H9 (cell line): ENCODE measurements around the gene SEL1L2. TPM values are rescaled to one million over a fixed set of nuclear protein-coding genes. Genes with fewer than 3 reads are reported as not detected.

ENCODE experiments used
- DNase-seq: peaks from one replicate; pipeline ENCODE4 v3.0.0-alpha.2; 2017
- H2AFZ ChIP-seq: one replicate; pipeline ENCODE4 v1.6.1; 2013; ENCODE audit warnings: mild to moderate bottlenecking, low read length, control low read depth, moderate library complexity
- H2AK5ac ChIP-seq: 2 replicates; pipeline ENCODE4 v1.6.1; 2013; ENCODE audit warnings: low read length, control low read depth, mixed read lengths; ENCODE audit not compliant: insufficient read length
- H2BK120ac ChIP-seq: one replicate; pipeline ENCODE4 v1.6.1; 2013; ENCODE audit warnings: low read depth, mild to moderate bottlenecking, low read length, control low read depth, inconsistent platforms; ENCODE audit not compliant: poor library complexity, severe bottlenecking
- H2BK12ac ChIP-seq: 2 replicates; pipeline ENCODE4 v1.6.1; 2013; ENCODE audit warnings: low read length, control low read depth, mixed read lengths, low read depth; ENCODE audit not compliant: insufficient read length
- H2BK15ac ChIP-seq: 2 replicates; pipeline ENCODE4 v1.6.1; 2013; ENCODE audit warnings: low read depth, low read length, control low read depth
- H2BK20ac ChIP-seq: one replicate; pipeline ENCODE4 v1.6.1; 2013; ENCODE audit warnings: low read depth, mild to moderate bottlenecking, low read length, control low read depth, inconsistent platforms; ENCODE audit not compliant: poor library complexity, severe bottlenecking
- H2BK5ac ChIP-seq: 2 replicates; pipeline ENCODE4 v1.6.1; 2013; ENCODE audit warnings: low read length, control low read depth, mixed read lengths; ENCODE audit not compliant: insufficient read length
- H3K14ac ChIP-seq: 2 replicates; pipeline ENCODE4 v1.6.1; 2013; ENCODE audit warnings: low read length, control low read depth; ENCODE audit not compliant: insufficient read depth
- H3K18ac ChIP-seq: 2 replicates; pipeline ENCODE4 v1.6.1; 2013; ENCODE audit warnings: low read depth, mild to moderate bottlenecking, mixed read lengths, low read length, control low read depth; ENCODE audit not compliant: insufficient read length
- H3K23ac ChIP-seq: 2 replicates; pipeline ENCODE4 v1.6.1; 2013; ENCODE audit warnings: low read length, control low read depth, mixed read lengths, low read depth; ENCODE audit not compliant: insufficient read length
- H3K23me2 ChIP-seq: 2 replicates; pipeline ENCODE4 v1.6.1; 2013; ENCODE audit warnings: low read depth, mild to moderate bottlenecking, mixed read lengths, low read length, control low read depth; ENCODE audit not compliant: insufficient read length, poor library complexity, severe bottlenecking
- H3K27ac ChIP-seq: 2 replicates; pipeline ENCODE4 v1.5.1; 2013; ENCODE audit warnings: low read length, control low read depth, mixed read lengths, low read depth; ENCODE audit not compliant: insufficient read length
- H3K27me3 ChIP-seq: 2 replicates; pipeline ENCODE4 v1.6.1; 2013; ENCODE audit warnings: low read length, control low read depth, inconsistent platforms; ENCODE audit not compliant: insufficient read depth
- H3K4ac ChIP-seq: 2 replicates; pipeline ENCODE4 v1.6.1; 2013; ENCODE audit warnings: low read depth, mild to moderate bottlenecking, control low read depth, inconsistent platforms, low read length, moderate library complexity
- H3K4me1 ChIP-seq: 2 replicates; pipeline ENCODE4 v1.6.1; 2013; ENCODE audit warnings: low read length, control low read depth, inconsistent platforms; ENCODE audit not compliant: insufficient read depth
- H3K4me2 ChIP-seq: 2 replicates; pipeline ENCODE4 v1.6.1; 2013; ENCODE audit warnings: low read length, control low read depth, mixed read lengths; ENCODE audit not compliant: insufficient read length, insufficient read depth
- H3K56ac ChIP-seq: 2 replicates; pipeline ENCODE4 v1.6.1; 2013; ENCODE audit warnings: low read depth, mild to moderate bottlenecking, mixed read lengths, low read length, control low read depth; ENCODE audit not compliant: insufficient read length
- H3K79me1 ChIP-seq: 2 replicates; pipeline ENCODE4 v1.6.1; 2013; ENCODE audit warnings: low read depth, mild to moderate bottlenecking, moderate library complexity, low read length, control low read depth, inconsistent platforms; ENCODE audit not compliant: insufficient read depth, poor library complexity, severe bottlenecking
- H3K79me2 ChIP-seq: 2 replicates; pipeline ENCODE4 v1.6.1; 2013; ENCODE audit warnings: low read length, control low read depth, inconsistent platforms; ENCODE audit not compliant: insufficient read depth
- H3K9ac ChIP-seq: 2 replicates; pipeline ENCODE4 v1.6.1; 2013; ENCODE audit warnings: low read length, control low read depth, mixed read lengths; ENCODE audit not compliant: insufficient read length; ENCODE audit errors: extremely low read depth
- H3K9me3 ChIP-seq: one replicate; pipeline ENCODE4 v1.6.1; 2013; ENCODE audit warnings: low read depth, low read length, inconsistent platforms; ENCODE audit not compliant: control insufficient read depth
- H3T11ph ChIP-seq: one replicate; pipeline ENCODE4 v1.6.1; 2013; ENCODE audit warnings: mild to moderate bottlenecking, low read length, control low read depth, inconsistent platforms
- H4K20me1 ChIP-seq: one replicate; pipeline ENCODE4 v1.6.1; 2013; ENCODE audit not compliant: control insufficient read depth, insufficient read length, insufficient read depth
- H4K5ac ChIP-seq: 2 replicates; pipeline ENCODE4 v1.6.1; 2013; ENCODE audit warnings: low read depth, mild to moderate bottlenecking, mixed read lengths, low read length, control low read depth; ENCODE audit not compliant: insufficient read length
- H4K8ac ChIP-seq: replicated peaks from 2 replicates; pipeline ENCODE4 v1.6.1; 2013; ENCODE audit warnings: low read length, control low read depth, mixed read lengths, low read depth; ENCODE audit not compliant: insufficient read length
- H4K91ac ChIP-seq: 2 replicates; pipeline ENCODE4 v1.6.1; 2013; ENCODE audit warnings: low read depth, mild to moderate bottlenecking, moderate library complexity, mixed read lengths, low read length, control low read depth; ENCODE audit not compliant: insufficient read length
- H3K27ac Mint-ChIP-seq, 3 experiments: 2 replicates in 2 of 3; 3 replicates in 1 of 3; pipeline ENCODE4 v1.8.0; 2020 to 2021; ENCODE audit warnings: mixed read lengths in 3 of 3, mild to moderate bottlenecking in 1 of 3, moderate library complexity in 1 of 3
- H3K27me3 Mint-ChIP-seq: 2 replicates; pipeline ENCODE4 v1.8.0; 2021; ENCODE audit warnings: low read depth, mild to moderate bottlenecking, moderate library complexity, mixed read lengths
- H3K36me3 Mint-ChIP-seq, 3 experiments: 2 replicates in 2 of 3; 3 replicates in 1 of 3; pipeline ENCODE4 v1.8.0; 2020 to 2021; ENCODE audit warnings: low read depth in 3 of 3, mixed read lengths in 3 of 3; ENCODE audit not compliant: insufficient read depth in 1 of 3
- H3K4me1 Mint-ChIP-seq, 2 experiments: 2 replicates each; pipeline ENCODE4 v1.8.0; 2020; ENCODE audit warnings: mixed read lengths in 2 of 2
- H3K4me3 Mint-ChIP-seq, 2 experiments: 2 replicates in 1 of 2; 3 replicates in 1 of 2; pipeline ENCODE4 v1.8.0; 2020 to 2021; ENCODE audit warnings: mild to moderate bottlenecking in 2 of 2, mixed read lengths in 2 of 2, moderate library complexity in 1 of 2
- H3K9me3 Mint-ChIP-seq, 2 experiments: 2 replicates in 1 of 2; 3 replicates in 1 of 2; pipeline ENCODE4 v1.8.0; 2020; ENCODE audit warnings: mild to moderate bottlenecking in 2 of 2, mixed read lengths in 2 of 2, moderate library complexity in 1 of 2
- CTCF ChIP-seq: fragments of 200-600 bp; sonication (generic); conservative IDR thresholded peaks from 3 replicates; pipeline ENCODE4 v1.8.0; 2021; ENCODE audit warnings: antibody characterized with exemption, mild to moderate bottlenecking
- WGBS: extraction: QIAGEN DNeasy Blood & Tissue Kit; methylation state at CpG from one replicate; pipeline ENCODE4 v1.1.7; 2013; ENCODE audit warnings: missing lambda C conversion rate, low lambda C conversion rate, mixed read lengths; ENCODE audit not compliant: insufficient read length; ENCODE audit errors: extremely low coverage; 5-methylcytosine and 5-hydroxymethylcytosine counted together
- total RNA-seq: library from RNA; stranded (reverse); gene quantifications from 2 replicates; pipeline ENCODE4 v1.2.1, GENCODE V29; 2021

SEL1L2 gene
- total RNA-seq, 1 experiment from 2014 or later, result not detected

DNA sequence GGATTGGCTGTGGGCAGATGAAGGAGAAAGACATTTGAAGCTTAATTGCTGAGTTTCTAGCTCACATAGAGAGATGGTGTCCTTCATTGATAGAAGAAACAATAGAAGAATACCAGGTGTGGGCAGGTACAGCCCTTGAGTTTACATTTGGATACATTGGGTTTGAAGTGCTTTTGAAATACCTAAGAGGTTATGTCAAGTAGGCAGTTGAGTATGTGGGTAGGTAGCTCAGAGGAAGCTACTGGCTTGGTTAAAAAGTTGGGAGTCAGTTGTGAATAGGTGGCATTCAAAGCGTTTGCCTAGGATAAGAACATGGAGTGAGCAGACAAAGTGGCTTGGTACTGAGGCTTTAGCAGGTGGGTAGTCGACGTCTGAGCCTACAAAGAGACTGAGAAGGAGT is 180.6 kb downstream of the SEL1L2 start:
- Histone ChIP-seq H4K91ac (no peak overlapping the region), H3K4ac (no peak overlapping the region), H3K18ac (no peak overlapping the region), H3K9ac (no peak overlapping the region), H3K4me2 (no peak overlapping the region), H2BK15ac (no peak overlapping the region), H3K9me3 (no peaks in the 10 kb centered on the region), H4K8ac (no peak overlapping the region), H2BK20ac (no peak overlapping the region), H2BK120ac (no peak overlapping the region), H2BK5ac (no peak overlapping the region), H3K56ac (no peak overlapping the region), H4K5ac (no peak overlapping the region), H3T11ph (no peak overlapping the region), H2AFZ (no peak overlapping the region), H2BK12ac (no peak overlapping the region), H3K27me3 (no peaks in the 10 kb centered on the region), H3K79me2 (no peaks in the 10 kb centered on the region), H3K14ac (no peak overlapping the region), H2AK5ac (no peak overlapping the region), H3K4me1 (no peaks in the 10 kb centered on the region), H4K20me1 (no peaks in the 10 kb centered on the region), H3K23me2 (no peaks in the 10 kb centered on the region), H3K79me1 (no peaks in the 10 kb centered on the region), H3K27ac (no peak overlapping the region), H3K23ac (no peak overlapping the region)
- Mint-ChIP-seq H3K4me3 (no peak overlapping the region), H3K27ac (no peak overlapping the region), H3K9me3 (no peaks in the 10 kb centered on the region), H3K36me3 (peaks cover 2 to 21% (median 18%) of the 10 kb centered on the region in 3 experiments; a peak in 5 of 7 replicates), H3K27me3 (no peaks in the 10 kb centered on the region), H3K4me1 (no peaks in the 10 kb centered on the region)
- TF ChIP-seq CTCF, result no peak
- DNase-seq, result no peak
- WGBS, result no CpG with 5 or more reads among the region's 3 CpGs
